ENCODE data around the gene ATF6. TPM values are rescaled to one million over a fixed set of nuclear protein-coding genes. Genes with fewer than 3 reads are reported as not detected.

The ATF6 gene
- total RNA-seq, 1 experiment from 2014 or later, result 56.3 TPM

- no peak overlapping the region for H3K4me3 Mint-ChIP-seq (ENCODE audit: unreplicated experiment)
- no peaks in the 10 kb centered on the region for H3K9me3 Mint-ChIP-seq (ENCODE audit: unreplicated experiment)
- H3K36me3 Mint-ChIP-seq (ENCODE audit: insufficient read depth, unreplicated experiment), result no peaks in the 10 kb centered on the region
- peak; percentile 90 for DNase-seq (ENCODE audit: unreplicated experiment)
- peaks cover 26% of the 10 kb centered on the region for H3K4me1 Mint-ChIP-seq (ENCODE audit: insufficient read depth, unreplicated experiment)
- intact Hi-C loops (cut with micrococcal nuclease), result loop anchor here (5.0 kb wide), 1 partner anchor 294 kb away; no protein-coding TSS in a partner anchor
- H3K27ac Mint-ChIP-seq (ENCODE audit: low read depth, unreplicated experiment), result peak overlapping the region; percentile 84
- TF ChIP-seq CTCF (IDR thresholded peaks at IDR 0.05; ENCODE audit: unreplicated experiment), result no peak
- POLR2A ChIA-PET, result interaction anchor here (0.9 to 10.3 kb wide), 5 partner anchors 9 to 203 kb away, joined by 3 to 119 read pairs (median 6); no protein-coding TSS in a partner anchor
- no peaks in the 10 kb centered on the region for H3K27me3 Mint-ChIP-seq (ENCODE audit: insufficient read depth, unreplicated experiment)
- BruUV-seq (replicated peaks), result no TSS peak
- CTCF ChIA-PET, result interaction anchor here (0.6 to 10.2 kb wide), 13 partner anchors 10 to 361 kb away, joined by 3 to 121 read pairs (median 4); no protein-coding TSS in a partner anchor
Measured at GRCh38 chr1:161743231-161743630, 22.9 kb upstream of the ATF6 start.

- Mint-ChIP-seq H3K4me3 (ENCODE audit: unreplicated experiment) (no peak overlapping the region), H3K36me3 (ENCODE audit: insufficient read depth, unreplicated experiment) (peaks cover 30% of the 10 kb centered on the region), H3K4me1 (ENCODE audit: insufficient read depth, unreplicated experiment) (peaks cover 39% of the 10 kb centered on the region), H3K27me3 (ENCODE audit: insufficient read depth, unreplicated experiment) (no peaks in the 10 kb centered on the region), H3K9me3 (ENCODE audit: unreplicated experiment) (no peaks in the 10 kb centered on the region), H3K27ac (ENCODE audit: low read depth, unreplicated experiment) (no peak overlapping the region)
- ChIA-PET POLR2A (interaction anchor here (0.6 to 5.7 kb wide), 5 partner anchors 11 to 280 kb away, joined by 3 to 59 read pairs (median 26); partner anchors contain the start of gene ATF6), CTCF (interaction anchor here (0.6 to 3.8 kb wide), 7 partner anchors 8 to 409 kb away, joined by 3 to 31 read pairs (median 7); no protein-coding TSS in a partner anchor)
- no TSS peak for BruUV-seq (replicated peaks)
- intact Hi-C loops (cut with micrococcal nuclease), result no loop called here
- TF ChIP-seq CTCF (IDR thresholded peaks at IDR 0.05; ENCODE audit: unreplicated experiment), result no peak
- DNase-seq (ENCODE audit: unreplicated experiment), result no peak
Measured at GRCh38 chr1:161747801-161748200, 18.3 kb upstream of the ATF6 start.

- intact Hi-C loops (cut with micrococcal nuclease), result loop anchor here (1.0 kb wide), 1 partner anchor 16 kb away; no protein-coding TSS in a partner anchor
- ChIA-PET CTCF (interaction anchor here (0.5 to 3.8 kb wide), 20 partner anchors 9 to 1317 kb away, joined by 3 to 31 read pairs (median 4); partner anchors contain the start of gene ATF6), POLR2A (interaction anchor here (0.6 to 5.7 kb wide), 30 partner anchors 9 to 1718 kb away, joined by 3 to 59 read pairs (median 4); partner anchors contain the start of genes ATF6, DEDD, F11R and FCGR2A)
- Mint-ChIP-seq H3K4me3 (ENCODE audit: unreplicated experiment) (peak within 1 kb of the TSS; percentile 92), H3K27ac (ENCODE audit: low read depth, unreplicated experiment) (peak within 1 kb of the TSS; percentile 95), H3K9me3 (ENCODE audit: unreplicated experiment) (no peaks in the 10 kb centered on the region), H3K27me3 (ENCODE audit: insufficient read depth, unreplicated experiment) (no peaks in the 10 kb centered on the region), H3K36me3 (ENCODE audit: insufficient read depth, unreplicated experiment) (peaks cover 49% of the 10 kb centered on the region), H3K4me1 (ENCODE audit: insufficient read depth, unreplicated experiment) (peaks cover 29% of the 10 kb centered on the region)
- TF ChIP-seq CTCF (IDR thresholded peaks at IDR 0.05; ENCODE audit: unreplicated experiment), result no peak
- peak; percentile 98 for DNase-seq (ENCODE audit: unreplicated experiment)
- TSS peak; percentile 32 for BruUV-seq (replicated peaks)
Measured at GRCh38 chr1:161749509-161750407, 16.4 kb upstream of the ATF6 start, which contains the start of gene DUSP12. TSS of gene DUSP12 (plus strand) at chr1:161749786. CDS start at chr1:161749802, 16 bp downstream.
